Activated B cell treated with CpG ODN at 0.5 μM for 24 hours (primary cell): ENCODE measurements around the gene SCRN2. TPM values are rescaled to one million over a fixed set of nuclear protein-coding genes. Genes with fewer than 3 reads are reported as not detected.
A peak's percentile ranks its signal among the peaks of the same experiment; 100 is the strongest.

Experiments used
- ATAC-seq: fragments of 200-7000 bp; cut with Tn5 transposase; one replicate; pipeline ENCODE4 v1.10.0; 2021; ENCODE audit warnings: low read depth, mild to moderate bottlenecking, moderate library complexity
- CTCF ChIA-PET: fragments of 350-600 bp; sonication (Branson Sonifier 250); formaldehyde crosslinking; loops from one replicate; lab custom pipeline; 2021; ENCODE audit warnings: antibody characterized with exemption; lab: Charles Lee
- POLR2A ChIA-PET: fragments of 350-600 bp; sonication (Branson Sonifier 250); formaldehyde crosslinking; loops from one replicate; lab custom pipeline; 2021; ENCODE audit warnings: antibody characterized with exemption; lab: Charles Lee
- DNase-seq: peaks from one replicate; pipeline ENCODE4 v3.0.0; 2022
- H3K27ac Mint-ChIP-seq: one replicate; pipeline ENCODE4 v1.8.0; 2020; ENCODE audit warnings: mixed read lengths
- H3K27me3 Mint-ChIP-seq: one replicate; pipeline ENCODE4 v1.8.0; 2021; ENCODE audit warnings: mixed read lengths
- H3K36me3 Mint-ChIP-seq: one replicate; pipeline ENCODE4 v1.8.0; 2021; ENCODE audit warnings: low read depth, mixed read lengths
- H3K4me1 Mint-ChIP-seq: one replicate; pipeline ENCODE4 v1.8.0; 2021; ENCODE audit warnings: mixed read lengths
- H3K4me3 Mint-ChIP-seq: one replicate; pipeline ENCODE4 v1.8.0; 2020; ENCODE audit warnings: mild to moderate bottlenecking, mixed read lengths
- H3K9me3 Mint-ChIP-seq: one replicate; pipeline ENCODE4 v1.8.0; 2020; ENCODE audit warnings: mixed read lengths
- CTCF ChIP-seq: fragments of 200-600 bp; IDR thresholded peaks from one replicate; pipeline ENCODE4 v1.8.0; 2022; ENCODE audit warnings: antibody characterized with exemption, mild to moderate bottlenecking
- intact Hi-C: fragments of 100-400 bp; cut with micrococcal nuclease; formaldehyde crosslinking; loops from one replicate; pipeline ENCODE4 v1.15.1; 2024
- total RNA-seq: library from RNA; stranded (reverse); gene quantifications from 2 replicates; pipeline ENCODE4 v1.2.3, GENCODE V29; 2022

The SCRN2 gene
- total RNA-seq, 1 donor from 2014 or later, result 36.3 TPM

- intact Hi-C loops, result no loop called here
- peaks cover 78% of the 10 kb centered on the region for H3K27me3 Mint-ChIP-seq
- TF ChIP-seq CTCF, result no peak
- peaks cover 13% of the 10 kb centered on the region for H3K4me1 Mint-ChIP-seq
- H3K9me3 Mint-ChIP-seq, result no peaks in the 10 kb centered on the region
- ChIA-PET CTCF (no interaction called here), POLR2A (no interaction called here)
- no peak overlapping the region for H3K4me3 Mint-ChIP-seq
- DNase-seq (no peak), ATAC-seq (no peak)
- no peaks in the 10 kb centered on the region for H3K36me3 Mint-ChIP-seq
- no peak overlapping the region for H3K27ac Mint-ChIP-seq
Observed at GRCh38 chr17:47855737-47856136, 14.7 kb upstream of the SCRN2 start.

GRCh38 chr17:47853616-47854015 is 12.5 kb upstream of the SCRN2 start:
- intact Hi-C loops, result no loop called here
- Mint-ChIP-seq H3K27me3 (peaks cover 81% of the 10 kb centered on the region), H3K4me1 (peaks cover 19% of the 10 kb centered on the region), H3K36me3 (no peaks in the 10 kb centered on the region), H3K27ac (no peak overlapping the region), H3K9me3 (no peaks in the 10 kb centered on the region), H3K4me3 (no peak overlapping the region)
- no peak for TF ChIP-seq CTCF
- no peak for DNase-seq
- ATAC-seq, result no peak
- ChIA-PET CTCF (interaction anchor here (1.3 kb wide), 1 partner anchor 13 kb away, joined by 3 read pairs; the partner anchor contains the start of gene SCRN2), POLR2A (no interaction called here)

- no peak for TF ChIP-seq CTCF
- Mint-ChIP-seq H3K36me3 (no peaks in the 10 kb centered on the region), H3K4me1 (peaks cover 20% of the 10 kb centered on the region), H3K4me3 (peak overlapping the region; percentile 61), H3K27ac (no peak overlapping the region), H3K9me3 (no peaks in the 10 kb centered on the region), H3K27me3 (peaks cover 80% of the 10 kb centered on the region)
- ChIA-PET POLR2A (interaction anchor here (1.4 to 2.4 kb wide), 2 partner anchors 21 to 43 kb away, joined by 5 to 16 read pairs; partner anchors contain the start of genes LRRC46, MRPL10 and SP2), CTCF (interaction anchor here (1.3 kb wide), 1 partner anchor 11 kb away, joined by 3 read pairs; the partner anchor contains the start of gene SCRN2)
- peak; percentile 36 for ATAC-seq
- no peak for DNase-seq
- intact Hi-C loops, result no loop called here
Observed at GRCh38 chr17:47852113-47852949, 11.3 kb upstream of the SCRN2 start.

- ATAC-seq (no peak), DNase-seq (no peak)
- ChIA-PET CTCF (no interaction called here), POLR2A (interaction anchor here (1.4 to 2.4 kb wide), 2 partner anchors 21 to 43 kb away, joined by 5 to 16 read pairs; partner anchors contain the start of genes LRRC46, MRPL10 and SP2)
- TF ChIP-seq CTCF, result no peak
- Mint-ChIP-seq H3K27ac (no peak overlapping the region), H3K27me3 (peaks cover 79% of the 10 kb centered on the region), H3K4me3 (peak overlapping the region; percentile 61), H3K9me3 (no peaks in the 10 kb centered on the region), H3K4me1 (peaks cover 25% of the 10 kb centered on the region), H3K36me3 (no peaks in the 10 kb centered on the region)
- intact Hi-C loops, result loop anchor here (1.0 kb wide), 1 partner anchor 8 kb away; no protein-coding TSS in a partner anchor
Observed at GRCh38 chr17:47851764-47852112, 10.7 kb upstream of the SCRN2 start.
